ENCODE results near the gene ADAM33. TPM values are rescaled to one million over a fixed set of nuclear protein-coding genes. Genes with fewer than 3 reads are reported as not detected.

The ADAM33 gene
- polyA plus RNA-seq, 1 donor from 2014 or later, result not detected

- H4K20me1 ChIP-seq (ENCODE audit: insufficient read depth), result no peaks in the 10 kb centered on the region
- H3K27me3 ChIP-seq (ENCODE audit: insufficient read depth, low read depth, low read length), result no peaks in the 10 kb centered on the region
- H3K27ac ChIP-seq (ENCODE audit: low read length), result no peak overlapping the region
- no peaks in the 10 kb centered on the region for H3K9me2 ChIP-seq (ENCODE audit: insufficient read depth, low read length)
- no peaks in the 10 kb centered on the region for H3K9me3 ChIP-seq (ENCODE audit: low read length)
- no peak overlapping the region for H3K4me3 ChIP-seq (ENCODE audit: low read length)
- H3K79me2 ChIP-seq (replicated peaks; ENCODE audit: insufficient read depth, low read length), result no peaks in the 10 kb centered on the region
- TF ChIP-seq SMC3 (conservative IDR thresholded peaks at IDR 0.05; ENCODE audit: poor library complexity) (no peak), MXI1 (conservative IDR thresholded peaks at IDR 0.05; ENCODE audit: poor library complexity, severe bottlenecking) (no peak), EP300 (conservative IDR thresholded peaks at IDR 0.05; ENCODE audit: poor library complexity, severe bottlenecking) (no peak), POLR2AphosphoS5 (IDR thresholded peaks at IDR 0.05) (no peak), TAF1 (IDR thresholded peaks at IDR 0.05; ENCODE audit: low read depth) (no peak), RAD21 (conservative IDR thresholded peaks at IDR 0.05) (no peak), EZH2 (IDR thresholded peaks at IDR 0.05; ENCODE audit: borderline replicate concordance, insufficient read depth, low read length, poor library complexity, severe bottlenecking) (no peak)
- TF ChIP-seq, protein P1, sequence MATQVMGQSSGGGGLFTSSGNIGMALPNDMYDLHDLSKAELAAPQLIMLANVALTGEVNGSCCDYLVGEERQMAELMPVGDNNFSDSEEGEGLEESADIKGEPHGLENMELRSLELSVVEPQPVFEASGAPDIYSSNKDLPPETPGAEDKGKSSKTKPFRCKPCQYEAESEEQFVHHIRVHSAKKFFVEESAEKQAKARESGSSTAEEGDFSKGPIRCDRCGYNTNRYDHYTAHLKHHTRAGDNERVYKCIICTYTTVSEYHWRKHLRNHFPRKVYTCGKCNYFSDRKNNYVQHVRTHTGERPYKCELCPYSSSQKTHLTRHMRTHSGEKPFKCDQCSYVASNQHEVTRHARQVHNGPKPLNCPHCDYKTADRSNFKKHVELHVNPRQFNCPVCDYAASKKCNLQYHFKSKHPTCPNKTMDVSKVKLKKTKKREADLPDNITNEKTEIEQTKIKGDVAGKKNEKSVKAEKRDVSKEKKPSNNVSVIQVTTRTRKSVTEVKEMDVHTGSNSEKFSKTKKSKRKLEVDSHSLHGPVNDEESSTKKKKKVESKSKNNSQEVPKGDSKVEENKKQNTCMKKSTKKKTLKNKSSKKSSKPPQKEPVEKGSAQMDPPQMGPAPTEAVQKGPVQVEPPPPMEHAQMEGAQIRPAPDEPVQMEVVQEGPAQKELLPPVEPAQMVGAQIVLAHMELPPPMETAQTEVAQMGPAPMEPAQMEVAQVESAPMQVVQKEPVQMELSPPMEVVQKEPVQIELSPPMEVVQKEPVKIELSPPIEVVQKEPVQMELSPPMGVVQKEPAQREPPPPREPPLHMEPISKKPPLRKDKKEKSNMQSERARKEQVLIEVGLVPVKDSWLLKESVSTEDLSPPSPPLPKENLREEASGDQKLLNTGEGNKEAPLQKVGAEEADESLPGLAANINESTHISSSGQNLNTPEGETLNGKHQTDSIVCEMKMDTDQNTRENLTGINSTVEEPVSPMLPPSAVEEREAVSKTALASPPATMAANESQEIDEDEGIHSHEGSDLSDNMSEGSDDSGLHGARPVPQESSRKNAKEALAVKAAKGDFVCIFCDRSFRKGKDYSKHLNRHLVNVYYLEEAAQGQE (IDR thresholded peaks at IDR 0.05; ENCODE audit: borderline replicate concordance), result no peak
- TF ChIP-seq, protein P2, sequence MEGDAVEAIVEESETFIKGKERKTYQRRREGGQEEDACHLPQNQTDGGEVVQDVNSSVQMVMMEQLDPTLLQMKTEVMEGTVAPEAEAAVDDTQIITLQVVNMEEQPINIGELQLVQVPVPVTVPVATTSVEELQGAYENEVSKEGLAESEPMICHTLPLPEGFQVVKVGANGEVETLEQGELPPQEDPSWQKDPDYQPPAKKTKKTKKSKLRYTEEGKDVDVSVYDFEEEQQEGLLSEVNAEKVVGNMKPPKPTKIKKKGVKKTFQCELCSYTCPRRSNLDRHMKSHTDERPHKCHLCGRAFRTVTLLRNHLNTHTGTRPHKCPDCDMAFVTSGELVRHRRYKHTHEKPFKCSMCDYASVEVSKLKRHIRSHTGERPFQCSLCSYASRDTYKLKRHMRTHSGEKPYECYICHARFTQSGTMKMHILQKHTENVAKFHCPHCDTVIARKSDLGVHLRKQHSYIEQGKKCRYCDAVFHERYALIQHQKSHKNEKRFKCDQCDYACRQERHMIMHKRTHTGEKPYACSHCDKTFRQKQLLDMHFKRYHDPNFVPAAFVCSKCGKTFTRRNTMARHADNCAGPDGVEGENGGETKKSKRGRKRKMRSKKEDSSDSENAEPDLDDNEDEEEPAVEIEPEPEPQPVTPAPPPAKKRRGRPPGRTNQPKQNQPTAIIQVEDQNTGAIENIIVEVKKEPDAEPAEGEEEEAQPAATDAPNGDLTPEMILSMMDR (IDR thresholded peaks at IDR 0.05; ENCODE audit: poor library complexity, severe bottlenecking), result no peak
- no peaks in the 10 kb centered on the region for H3K36me3 ChIP-seq (ENCODE audit: insufficient read depth, low read length)
- no peak overlapping the region for H3K4me2 ChIP-seq (ENCODE audit: low read length)
- no peak overlapping the region for H2AFZ ChIP-seq (ENCODE audit: low read depth, low read length)
- no peak overlapping the region for H3K9ac ChIP-seq (ENCODE audit: low read length)
- no peaks in the 10 kb centered on the region for H3F3A ChIP-seq (ENCODE audit: insufficient read depth, low read length, poor library complexity, severe bottlenecking)
These were observed 24.3 kb upstream of the ADAM33 start for GRCh38 chr20:3705970-3706739.

DNA sequence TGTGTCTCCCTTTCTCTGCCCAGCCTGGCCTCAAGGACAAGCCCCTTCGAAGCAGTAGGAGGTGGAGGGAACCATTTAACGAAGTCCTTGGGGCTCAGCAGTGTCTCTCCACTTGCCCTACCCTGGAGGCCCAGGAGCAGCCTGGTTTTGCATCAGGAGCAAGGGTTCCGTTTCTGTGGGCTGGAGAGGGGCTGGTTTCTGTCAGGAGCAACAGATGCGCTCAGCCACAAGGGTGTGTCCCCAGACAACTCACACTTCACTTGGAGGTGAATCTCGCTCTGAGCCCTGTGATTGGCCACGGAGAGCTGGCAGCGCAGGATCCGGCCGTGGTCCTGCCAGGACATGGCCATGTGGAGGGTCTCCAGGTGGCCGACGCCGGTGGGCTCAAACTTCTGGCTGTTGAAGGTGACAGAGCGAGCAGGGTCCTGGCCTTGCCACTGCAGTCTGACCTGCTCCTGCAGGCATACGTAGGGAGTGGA is 23.7 kb upstream of the ADAM33 start:
- H4K20me1 ChIP-seq (ENCODE audit: insufficient read depth), result no peaks in the 10 kb centered on the region
- no peak overlapping the region for H2AFZ ChIP-seq (ENCODE audit: low read depth, low read length)
- no peaks in the 10 kb centered on the region for H3K9me2 ChIP-seq (ENCODE audit: insufficient read depth, low read length)
- H3K27me3 ChIP-seq (ENCODE audit: insufficient read depth, low read depth, low read length), result no peaks in the 10 kb centered on the region
- no peaks in the 10 kb centered on the region for H3K36me3 ChIP-seq (ENCODE audit: insufficient read depth, low read length)
- no peak overlapping the region for H3K9ac ChIP-seq (ENCODE audit: low read length)
- TF ChIP-seq EZH2 (IDR thresholded peaks at IDR 0.05; ENCODE audit: borderline replicate concordance, insufficient read depth, low read length, poor library complexity, severe bottlenecking) (no peak), RAD21 (conservative IDR thresholded peaks at IDR 0.05) (no peak), MXI1 (conservative IDR thresholded peaks at IDR 0.05; ENCODE audit: poor library complexity, severe bottlenecking) (no peak), TAF1 (IDR thresholded peaks at IDR 0.05; ENCODE audit: low read depth) (no peak), POLR2AphosphoS5 (IDR thresholded peaks at IDR 0.05) (no peak), SMC3 (conservative IDR thresholded peaks at IDR 0.05; ENCODE audit: poor library complexity) (no peak)
- TF ChIP-seq, protein P2 (IDR thresholded peaks at IDR 0.05; ENCODE audit: poor library complexity, severe bottlenecking), result no peak
- H3K4me2 ChIP-seq (ENCODE audit: low read length), result no peak overlapping the region
- H3F3A ChIP-seq (ENCODE audit: insufficient read depth, low read length, poor library complexity, severe bottlenecking), result no peaks in the 10 kb centered on the region
- H3K27ac ChIP-seq (ENCODE audit: low read length), result no peak overlapping the region
- no peaks in the 10 kb centered on the region for H3K79me2 ChIP-seq (replicated peaks; ENCODE audit: insufficient read depth, low read length)
- H3K9me3 ChIP-seq (ENCODE audit: low read length), result no peaks in the 10 kb centered on the region
- H3K4me3 ChIP-seq (ENCODE audit: low read length), result no peak overlapping the region
